ENCODE data around the gene NRBF2.

NRBF2 gene

DNA sequence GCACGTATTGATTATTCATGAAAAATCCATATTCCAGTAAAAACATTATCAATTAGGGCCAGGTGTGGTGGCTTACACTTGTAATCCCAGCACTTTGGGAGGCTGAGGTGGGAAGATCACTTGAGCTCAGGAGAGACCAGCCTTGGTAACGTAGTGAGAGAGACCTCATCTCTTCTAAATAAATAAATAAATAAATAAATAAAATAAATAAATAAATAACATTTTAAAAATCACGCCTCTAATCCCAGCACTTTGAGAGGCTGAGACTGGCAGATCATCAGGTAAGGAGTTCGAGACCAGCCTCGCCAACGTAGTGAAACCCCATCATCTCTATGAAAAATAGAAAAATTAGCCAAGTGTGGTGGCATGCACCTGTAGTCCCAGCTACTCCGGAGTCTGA, 32.1 kb downstream of the NRBF2 start:
- no peak for DNase-seq

DNA sequence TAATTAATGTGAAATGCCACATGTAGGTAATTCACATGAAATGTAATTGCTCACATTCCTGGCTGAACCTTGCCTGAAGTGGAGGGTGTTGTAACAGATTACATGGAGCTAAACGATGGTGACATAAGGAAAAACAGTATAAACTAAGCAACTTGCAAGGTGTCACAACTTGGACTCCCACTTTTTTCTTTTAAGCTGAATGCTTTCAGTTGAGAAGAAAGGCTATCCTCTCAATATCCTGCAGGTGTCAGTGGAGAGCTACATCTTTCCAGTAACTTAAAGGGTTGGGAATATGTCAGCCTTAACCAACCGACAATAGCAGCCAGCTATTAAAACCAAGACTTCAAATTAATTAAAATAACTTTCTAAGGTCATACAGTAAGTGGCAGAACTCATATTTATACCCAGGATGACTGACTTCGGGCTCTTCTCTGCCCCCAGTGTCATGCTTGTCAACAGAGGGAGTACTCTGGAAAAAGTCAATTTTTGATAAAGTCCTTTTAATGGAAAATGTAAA, 33.7 kb downstream of the NRBF2 start:
- peak; percentile 42 for DNase-seq

DNA sequence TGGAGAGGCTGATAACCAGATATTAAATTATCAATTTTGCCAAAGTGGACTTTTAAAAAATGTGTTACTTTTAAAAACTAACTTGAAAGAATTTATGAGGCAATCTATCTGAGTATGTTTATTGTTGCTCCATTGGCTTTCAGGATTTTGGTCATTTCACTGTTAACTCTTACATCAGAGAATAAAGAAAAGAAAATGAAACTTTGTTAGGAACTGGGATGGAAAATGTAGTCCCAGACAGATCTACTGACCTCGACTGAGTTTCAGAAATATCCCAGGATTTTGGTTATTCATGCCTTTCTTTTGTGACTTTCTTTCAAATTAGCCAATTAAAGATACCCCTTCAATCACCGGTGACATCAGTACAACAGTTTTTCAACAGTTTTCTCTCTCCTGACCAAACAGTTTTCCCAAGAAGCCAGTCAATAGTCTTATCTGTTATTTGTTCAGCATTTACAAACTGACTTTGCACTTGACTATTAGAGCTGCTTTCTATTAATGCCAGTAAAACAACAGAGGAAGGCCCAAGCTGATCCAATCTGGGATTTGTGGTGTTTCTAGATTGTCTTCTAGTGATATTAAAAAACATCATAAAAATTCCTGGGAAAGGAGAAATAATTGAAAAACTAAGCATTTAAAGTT, 35.8 kb downstream of the NRBF2 start:
- no peak for DNase-seq

DNA sequence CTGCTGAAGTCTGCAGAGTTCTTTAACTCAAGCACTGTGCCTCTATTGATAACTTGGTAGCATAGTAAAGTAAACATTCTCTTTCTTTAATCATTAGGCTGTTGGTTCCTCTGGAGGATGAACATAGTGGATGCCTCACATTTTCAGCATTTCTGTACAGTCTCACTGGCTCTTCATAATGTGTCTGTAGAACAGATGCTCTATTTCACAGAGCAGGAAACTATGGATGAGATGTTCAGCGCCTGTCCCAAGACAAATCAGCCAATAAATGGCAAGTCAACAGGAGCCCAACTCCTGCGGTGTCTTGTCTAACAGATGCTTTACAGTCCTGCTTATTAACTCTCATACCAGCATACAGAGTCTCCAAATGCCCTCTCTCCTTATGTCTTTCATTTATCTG, 36.5 kb downstream of the NRBF2 start:
- DNase-seq: no peak

DNA sequence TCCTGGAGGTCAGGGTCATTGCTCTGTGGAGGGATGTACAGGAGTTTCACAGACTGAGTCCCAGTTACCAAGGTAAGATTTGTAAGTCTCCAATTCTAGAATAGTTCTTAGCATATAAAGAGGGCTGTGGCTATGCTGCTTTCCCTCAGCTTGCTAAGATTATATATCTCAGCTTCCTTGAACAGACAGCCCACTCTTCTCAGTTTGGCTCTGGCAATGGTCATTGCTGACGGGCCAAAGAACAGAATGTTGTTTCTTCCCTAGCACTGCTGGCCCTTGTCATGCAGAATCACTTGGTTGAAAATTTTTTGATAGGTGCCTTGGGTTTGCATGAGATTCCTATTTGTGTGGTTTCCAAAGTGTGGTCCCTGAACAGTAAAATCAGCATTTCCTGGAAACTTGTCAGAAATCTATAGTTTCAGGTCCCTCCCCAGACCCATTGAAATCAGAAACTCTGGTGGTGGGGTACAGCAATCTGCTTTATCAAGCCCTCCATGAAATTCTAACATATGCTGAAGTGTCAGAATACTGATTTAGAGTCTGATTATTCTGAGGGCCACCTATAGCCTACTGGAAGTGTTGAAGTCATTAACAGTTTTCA, 38.2 kb downstream of the NRBF2 start:
- no peak for DNase-seq

DNA sequence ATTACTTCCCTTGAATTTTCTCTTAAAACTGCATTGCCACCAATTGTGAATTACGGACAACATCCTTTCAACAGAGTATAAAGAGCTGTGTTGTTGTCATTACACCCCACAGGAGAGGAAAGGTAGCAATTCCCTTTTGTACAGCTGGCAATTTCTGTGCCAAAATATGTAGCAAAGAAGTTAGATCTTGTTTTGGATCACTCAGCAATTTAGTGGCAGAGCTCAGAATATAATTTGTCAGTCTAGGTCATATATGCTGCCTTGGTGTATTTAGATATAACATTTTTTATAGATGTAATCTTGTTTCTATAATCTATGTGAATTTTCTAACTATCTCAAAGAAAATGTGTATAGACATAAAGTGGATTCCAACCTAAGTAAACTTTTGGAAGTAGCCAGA, 38.8 kb downstream of the NRBF2 start:
- no peak for DNase-seq

DNA sequence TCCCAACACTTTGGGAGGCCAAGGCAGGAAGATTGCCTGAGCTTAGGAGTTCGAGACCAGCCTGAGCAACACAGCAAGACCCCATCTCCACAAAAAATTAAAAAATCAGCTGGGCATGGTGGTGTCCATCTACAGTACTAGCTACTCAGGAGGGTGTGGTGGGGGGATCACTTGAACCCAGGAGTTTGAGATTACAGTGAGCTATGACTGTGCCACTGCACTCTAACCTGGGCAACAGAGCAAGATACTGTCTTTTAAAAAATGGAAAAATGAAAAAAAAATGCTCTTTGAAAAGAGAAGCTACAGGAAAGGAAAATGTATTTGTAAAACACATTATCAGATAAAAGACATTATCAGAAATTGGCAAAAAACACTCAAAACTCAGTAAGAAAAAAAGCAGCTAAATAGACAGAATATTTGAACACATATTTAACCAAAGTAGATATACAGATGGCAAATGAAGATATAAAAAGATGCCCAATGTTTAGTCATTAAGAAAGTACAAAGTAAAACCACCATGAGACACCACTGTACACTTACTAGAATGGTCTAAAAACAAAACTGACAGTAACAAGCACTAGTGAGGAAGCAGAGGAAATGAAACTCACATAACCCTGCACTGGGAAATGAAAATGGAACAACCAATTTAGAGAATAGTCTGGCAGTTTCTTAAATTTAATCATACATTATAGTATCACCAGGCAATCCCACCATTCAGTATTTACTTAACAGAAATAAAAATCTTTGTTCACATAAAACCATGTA, 40.5 kb downstream of the NRBF2 start:
- DNase-seq: no peak

DNA sequence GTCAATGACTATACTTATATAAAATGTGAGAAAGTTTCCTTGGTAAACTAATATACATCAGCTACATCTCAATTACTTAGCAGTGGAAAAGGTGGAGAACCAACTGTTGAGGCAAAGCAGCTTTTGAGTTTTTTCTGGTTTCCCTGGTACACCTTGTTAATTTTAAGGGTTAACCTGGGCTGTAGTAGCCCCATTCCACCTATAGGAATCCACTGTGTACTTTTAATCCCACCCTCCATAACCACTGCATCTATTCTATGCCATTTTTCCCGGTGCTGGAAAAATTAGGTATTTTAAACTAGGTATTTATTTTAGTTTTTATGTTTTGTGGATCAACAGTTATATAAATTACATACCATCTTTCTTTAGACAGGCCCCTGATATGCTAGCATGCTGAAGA, 42.4 kb downstream of the NRBF2 start:
- no peak for DNase-seq

DNA sequence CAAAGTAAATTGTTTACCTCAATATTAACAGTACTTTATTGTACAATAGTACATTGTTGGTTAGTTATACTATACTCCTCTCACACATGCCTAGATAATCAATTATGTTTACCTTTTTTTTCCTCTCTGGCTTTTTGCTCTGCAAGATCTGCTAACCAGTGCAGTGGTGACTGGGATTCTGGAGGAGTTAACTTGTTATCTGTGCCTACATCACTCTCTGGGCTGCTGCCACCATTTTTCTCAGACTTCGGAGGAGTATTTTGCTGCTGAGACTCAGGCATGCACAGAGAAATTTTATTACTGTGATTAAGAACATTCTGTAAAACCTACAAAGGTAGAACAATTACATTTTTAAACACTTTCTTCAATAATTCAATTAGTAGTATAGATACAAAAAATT, 59.7 kb downstream of the NRBF2 start:
- DNase-seq: no peak

DNA sequence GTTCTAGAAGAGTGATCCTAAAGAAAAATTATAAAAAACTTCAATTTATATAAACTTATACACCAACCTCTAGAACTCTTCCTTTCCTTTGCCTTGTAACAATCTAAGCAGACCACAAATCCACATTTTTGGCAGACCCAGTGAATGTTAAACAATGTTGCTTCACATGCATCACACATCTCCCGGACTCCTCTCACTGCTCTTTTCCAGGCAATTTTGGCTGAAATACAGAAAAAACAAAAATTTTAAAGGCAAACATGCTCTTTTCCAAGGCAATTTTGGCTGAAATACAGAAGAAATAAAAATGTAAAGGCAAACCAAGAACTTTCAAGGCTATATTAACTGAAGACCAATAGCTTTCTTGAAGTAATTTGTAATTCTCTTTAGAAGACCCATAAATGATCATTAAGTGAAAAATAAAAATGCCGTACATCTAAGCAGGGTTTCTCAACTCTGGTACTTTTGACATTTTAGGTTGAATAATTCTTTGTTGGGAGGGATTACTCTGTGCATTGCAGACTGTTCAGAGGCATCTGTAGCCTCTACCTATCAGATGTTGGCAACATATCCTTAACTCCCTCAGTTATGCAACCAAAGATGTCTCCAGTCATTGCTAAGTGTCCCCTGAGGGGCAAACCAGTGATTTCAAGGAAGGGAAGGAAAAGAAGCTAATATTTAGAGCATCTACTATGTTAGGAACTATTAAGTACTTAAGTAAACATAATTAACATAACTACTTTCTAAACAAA, 64.4 kb downstream of the NRBF2 start:
- DNase-seq: no peak

DNA sequence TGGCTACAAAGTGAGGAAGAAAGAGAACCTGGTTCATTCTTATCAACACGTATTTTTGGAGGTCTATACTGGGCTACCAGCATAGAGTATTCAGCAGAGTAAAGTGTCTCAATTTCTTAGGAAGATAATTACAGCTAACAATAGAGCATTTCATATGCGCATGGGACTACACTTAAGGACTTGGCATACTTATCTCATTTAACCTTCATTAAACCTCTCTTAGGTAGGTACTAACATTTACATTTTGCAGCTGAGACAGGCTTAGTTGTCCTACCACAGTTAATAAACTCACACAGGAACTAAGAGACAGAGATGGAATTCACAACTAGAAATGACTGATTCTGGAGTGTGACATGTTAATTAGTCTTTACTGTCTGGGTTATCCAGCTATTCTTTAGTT, 66.6 kb downstream of the NRBF2 start:
- no peak for DNase-seq

DNA sequence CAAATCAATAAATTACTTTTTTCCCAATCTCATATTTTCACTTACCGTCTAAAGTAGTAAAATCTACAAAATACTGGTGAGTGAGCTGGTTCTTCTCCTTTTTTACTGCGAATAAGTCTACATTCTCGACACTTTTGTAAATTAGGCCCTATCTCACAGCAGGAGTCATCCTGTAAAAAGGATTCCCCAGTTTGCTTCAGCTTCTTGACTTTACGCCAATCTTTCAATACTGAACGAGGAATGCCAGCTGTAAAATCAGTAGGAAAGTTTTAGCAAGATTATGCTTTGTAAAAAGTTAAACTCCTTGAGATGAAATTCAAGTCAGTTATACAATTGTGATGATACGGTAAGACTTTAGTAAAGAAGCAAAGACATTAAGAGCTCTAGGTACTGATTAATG, 67.3 kb downstream of the NRBF2 start:
- no peak for DNase-seq

DNA sequence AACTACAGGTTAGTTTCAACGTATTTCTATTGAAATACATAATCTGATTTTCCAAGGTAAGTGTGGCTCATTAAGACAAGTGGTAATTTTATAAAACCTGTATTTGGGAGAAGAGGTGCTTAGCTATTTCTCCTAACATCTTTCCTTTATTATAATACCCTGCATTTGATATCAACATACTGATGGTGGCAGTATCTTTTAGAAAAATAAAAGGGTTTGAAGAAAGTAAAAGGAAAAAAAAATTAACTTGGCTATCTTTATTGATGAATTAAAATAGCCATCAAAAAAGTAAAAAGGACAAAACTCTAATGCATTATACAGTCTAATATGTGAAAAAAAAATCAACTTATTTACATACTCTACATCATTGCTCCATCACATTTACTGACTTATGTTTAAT, 68.0 kb downstream of the NRBF2 start:
- DNase-seq: no peak
